PC-9 (cell line): ENCODE measurements around the gene DPYSL4. TPM values are rescaled to one million over a fixed set of nuclear protein-coding genes. Genes with fewer than 3 reads are reported as not detected.

Experiments
- BruUV-seq: library from RNA; stranded (reverse); fragments of 400-500 nt; replicated peaks from 2 replicates; lab custom pipeline; 2021; lab: Mats Ljungman, UMichigan
- CTCF ChIA-PET: fragments of 300-600 bp; sonication (Branson Sonifier 250); formaldehyde crosslinking; loops from one replicate; lab custom pipeline; 2022; ENCODE audit warnings: antibody characterized with exemption; lab: Charles Lee
- POLR2A ChIA-PET: fragments of 300-600 bp; sonication (Branson Sonifier 250); formaldehyde crosslinking; loops from one replicate; lab custom pipeline; 2022; ENCODE audit warnings: antibody characterized with exemption; ENCODE audit not compliant: unreplicated experiment; lab: Charles Lee
- DNase-seq, 2 experiments: peaks; one replicate each; pipeline versions ENCODE4 v3.0.0 to v3.0.0-alpha.2; 2015 to 2022; ENCODE audit warnings: mixed read lengths in 1 of 2
- H2AFZ ChIP-seq: fragments of 200-600 bp; sonication (generic); 2 replicates; pipeline ENCODE4 v1.8.1; 2017; ENCODE audit warnings: antibody characterized with exemption
- H3F3A ChIP-seq: fragments of 200-600 bp; sonication (generic); 2 replicates; pipeline ENCODE4 v1.8.1; 2017; ENCODE audit warnings: antibody characterized with exemption, mild to moderate bottlenecking, low read depth; ENCODE audit not compliant: insufficient read depth
- H3K27ac ChIP-seq: fragments of 200-600 bp; sonication (generic); 2 replicates; pipeline ENCODE4 v1.6.1; 2016; ENCODE audit warnings: mixed run types
- H3K27me3 ChIP-seq: fragments of 200-600 bp; sonication (generic); 2 replicates; pipeline ENCODE4 v1.6.1; 2016; ENCODE audit warnings: low read depth, mixed run types; ENCODE audit not compliant: insufficient read depth
- H3K36me3 ChIP-seq: fragments of 200-600 bp; sonication (generic); 2 replicates; pipeline ENCODE4 v1.6.1; 2016; ENCODE audit warnings: low read depth, mixed run types
- H3K4me1 ChIP-seq: fragments of 200-600 bp; sonication (generic); replicated peaks from 2 replicates; pipeline ENCODE4 v1.6.1; 2016; ENCODE audit warnings: mixed run types; ENCODE audit not compliant: insufficient read depth
- H3K4me2 ChIP-seq: fragments of 200-600 bp; sonication (generic); 2 replicates; pipeline ENCODE4 v1.6.1; 2017; ENCODE audit warnings: mixed run types
- H3K4me3 ChIP-seq: fragments of 200-600 bp; sonication (generic); 2 replicates; pipeline ENCODE4 v1.6.1; 2016; ENCODE audit warnings: mixed run types
- H3K79me2 ChIP-seq: fragments of 200-600 bp; sonication (generic); 2 replicates; pipeline ENCODE4 v1.6.1; 2017; ENCODE audit warnings: low read depth, mixed run types
- H3K9me2 ChIP-seq: fragments of 200-600 bp; sonication (generic); 2 replicates; pipeline ENCODE4 v1.8.1; 2017; ENCODE audit warnings: mild to moderate bottlenecking; ENCODE audit not compliant: insufficient read depth
- H3K9me3 ChIP-seq: fragments of 200-600 bp; sonication (generic); 2 replicates; pipeline ENCODE4 v1.8.1; 2016; ENCODE audit warnings: low read depth; ENCODE audit not compliant: insufficient read depth
- H4K20me1 ChIP-seq: fragments of 200-600 bp; sonication (generic); 2 replicates; pipeline ENCODE4 v1.8.1; 2017; ENCODE audit not compliant: insufficient read depth
- EZH2 ChIP-seq: fragments of 200-600 bp; sonication (generic); IDR thresholded peaks from 2 replicates; pipeline ENCODE4 v1.8.0; 2017; ENCODE audit warnings: antibody characterized with exemption, low read depth
- intact Hi-C: fragments of 100-400 bp; cut with micrococcal nuclease; formaldehyde crosslinking; loops from one replicate; pipeline ENCODE4 v1.10.0; 2022; ENCODE audit not compliant: unreplicated experiment
- total RNA-seq: library from RNA; stranded (reverse); gene quantifications from 2 replicates; pipeline ENCODE4 v1.2.3, GENCODE V29; 2021
- TF ChIP-seq, protein P1 (sequence below): fragments of 200-600 bp; sonication (generic); conservative IDR thresholded peaks from 2 replicates; pipeline ENCODE4 v1.6.1; 2017; ENCODE audit warnings: mixed run types, antibody characterized with exemption, mild to moderate bottlenecking, moderate library complexity

The DPYSL4 gene
- total RNA-seq, 1 experiment from 2014 or later = 4.8 TPM

DNA sequence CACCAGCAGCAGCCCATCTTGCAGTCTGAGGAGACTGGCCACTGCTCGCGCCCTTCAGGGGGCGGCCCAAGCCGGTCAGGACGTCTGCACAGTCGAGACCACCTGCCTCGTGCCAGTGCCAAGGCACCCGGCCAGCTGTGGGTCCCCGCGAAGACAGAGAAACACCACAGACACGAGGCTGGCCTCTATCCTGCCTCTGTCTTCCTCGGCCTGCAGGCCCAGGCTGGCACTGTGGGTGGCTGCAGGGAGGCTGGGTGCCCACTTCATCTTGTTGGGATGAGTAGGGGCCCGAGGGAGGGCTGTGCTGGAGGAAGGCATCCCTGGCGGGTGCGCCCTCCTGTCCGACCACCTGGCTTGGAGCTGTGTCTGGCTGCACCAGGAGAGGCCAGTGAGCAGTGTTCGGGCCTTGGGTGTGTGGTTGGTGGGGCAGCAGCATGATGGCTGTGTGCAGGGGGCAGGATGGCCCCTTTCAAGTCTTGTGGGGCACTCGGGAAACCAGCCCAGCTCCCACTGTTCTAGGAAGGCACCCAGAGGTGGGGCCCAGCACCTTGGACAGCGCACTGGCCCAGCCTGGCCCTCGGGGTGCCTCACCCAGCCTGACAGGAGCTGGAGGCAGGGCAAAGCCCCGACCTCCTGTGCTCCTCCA is 7.3 kb downstream of the DPYSL4 start:
- intact Hi-C loops = no loop called here
- no peak overlapping the region for H3K27ac ChIP-seq
- H3K4me3 ChIP-seq = no peak overlapping the region
- no peaks in the 10 kb centered on the region for H3K9me2 ChIP-seq
- no peak overlapping the region for H3K4me2 ChIP-seq
- BruUV-seq = no TSS peak
- TF ChIP-seq, protein P1, sequence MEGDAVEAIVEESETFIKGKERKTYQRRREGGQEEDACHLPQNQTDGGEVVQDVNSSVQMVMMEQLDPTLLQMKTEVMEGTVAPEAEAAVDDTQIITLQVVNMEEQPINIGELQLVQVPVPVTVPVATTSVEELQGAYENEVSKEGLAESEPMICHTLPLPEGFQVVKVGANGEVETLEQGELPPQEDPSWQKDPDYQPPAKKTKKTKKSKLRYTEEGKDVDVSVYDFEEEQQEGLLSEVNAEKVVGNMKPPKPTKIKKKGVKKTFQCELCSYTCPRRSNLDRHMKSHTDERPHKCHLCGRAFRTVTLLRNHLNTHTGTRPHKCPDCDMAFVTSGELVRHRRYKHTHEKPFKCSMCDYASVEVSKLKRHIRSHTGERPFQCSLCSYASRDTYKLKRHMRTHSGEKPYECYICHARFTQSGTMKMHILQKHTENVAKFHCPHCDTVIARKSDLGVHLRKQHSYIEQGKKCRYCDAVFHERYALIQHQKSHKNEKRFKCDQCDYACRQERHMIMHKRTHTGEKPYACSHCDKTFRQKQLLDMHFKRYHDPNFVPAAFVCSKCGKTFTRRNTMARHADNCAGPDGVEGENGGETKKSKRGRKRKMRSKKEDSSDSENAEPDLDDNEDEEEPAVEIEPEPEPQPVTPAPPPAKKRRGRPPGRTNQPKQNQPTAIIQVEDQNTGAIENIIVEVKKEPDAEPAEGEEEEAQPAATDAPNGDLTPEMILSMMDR = no peak
- no peak for TF ChIP-seq EZH2
- no peaks in the 10 kb centered on the region for H4K20me1 ChIP-seq
- no peaks in the 10 kb centered on the region for H3K27me3 ChIP-seq
- no peaks in the 10 kb centered on the region for H3F3A ChIP-seq
- H3K4me1 ChIP-seq = no peaks in the 10 kb centered on the region
- peak in 1 of 2 experiments; percentile 15 for DNase-seq
- no peaks in the 10 kb centered on the region for H3K79me2 ChIP-seq
- H3K36me3 ChIP-seq = no peaks in the 10 kb centered on the region
- ChIA-PET POLR2A (no interaction called here), CTCF (no interaction called here)
- no peak overlapping the region for H2AFZ ChIP-seq
- H3K9me3 ChIP-seq = no peaks in the 10 kb centered on the region

DNA sequence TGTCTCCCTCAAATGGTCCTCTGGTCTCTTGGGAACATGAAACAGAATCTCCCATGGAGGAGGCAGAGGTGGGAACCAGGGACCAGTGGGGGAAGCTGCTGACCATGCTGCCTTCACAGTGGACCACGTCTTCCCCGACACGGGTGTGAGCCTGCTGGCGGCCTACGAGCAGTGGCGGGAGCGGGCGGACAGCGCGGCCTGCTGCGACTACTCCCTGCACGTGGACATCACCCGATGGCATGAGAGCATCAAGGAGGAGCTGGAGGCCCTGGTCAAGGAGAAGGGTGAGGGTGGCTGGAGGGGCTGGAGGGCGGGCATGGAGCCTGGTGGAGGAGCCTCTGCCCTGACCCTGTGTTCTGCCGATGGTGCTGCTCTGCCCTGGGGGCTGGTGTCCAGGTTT is 8.0 kb downstream of the DPYSL4 start:
- Histone ChIP-seq H3K9me3 (no peaks in the 10 kb centered on the region), H3K27me3 (no peaks in the 10 kb centered on the region), H3K4me3 (no peak overlapping the region), H3K9me2 (no peaks in the 10 kb centered on the region), H3K79me2 (no peaks in the 10 kb centered on the region), H3F3A (no peaks in the 10 kb centered on the region), H2AFZ (no peak overlapping the region), H3K36me3 (no peaks in the 10 kb centered on the region), H3K27ac (no peak overlapping the region), H3K4me1 (no peaks in the 10 kb centered on the region), H4K20me1 (no peaks in the 10 kb centered on the region), H3K4me2 (no peak overlapping the region)
- CTCF ChIA-PET = no interaction called here
- TF ChIP-seq, protein P1 = no peak
- TF ChIP-seq EZH2 = no peak
- intact Hi-C loops = no loop called here
- no TSS peak for BruUV-seq
- DNase-seq = no peak
- POLR2A ChIA-PET = no interaction called here

DNA sequence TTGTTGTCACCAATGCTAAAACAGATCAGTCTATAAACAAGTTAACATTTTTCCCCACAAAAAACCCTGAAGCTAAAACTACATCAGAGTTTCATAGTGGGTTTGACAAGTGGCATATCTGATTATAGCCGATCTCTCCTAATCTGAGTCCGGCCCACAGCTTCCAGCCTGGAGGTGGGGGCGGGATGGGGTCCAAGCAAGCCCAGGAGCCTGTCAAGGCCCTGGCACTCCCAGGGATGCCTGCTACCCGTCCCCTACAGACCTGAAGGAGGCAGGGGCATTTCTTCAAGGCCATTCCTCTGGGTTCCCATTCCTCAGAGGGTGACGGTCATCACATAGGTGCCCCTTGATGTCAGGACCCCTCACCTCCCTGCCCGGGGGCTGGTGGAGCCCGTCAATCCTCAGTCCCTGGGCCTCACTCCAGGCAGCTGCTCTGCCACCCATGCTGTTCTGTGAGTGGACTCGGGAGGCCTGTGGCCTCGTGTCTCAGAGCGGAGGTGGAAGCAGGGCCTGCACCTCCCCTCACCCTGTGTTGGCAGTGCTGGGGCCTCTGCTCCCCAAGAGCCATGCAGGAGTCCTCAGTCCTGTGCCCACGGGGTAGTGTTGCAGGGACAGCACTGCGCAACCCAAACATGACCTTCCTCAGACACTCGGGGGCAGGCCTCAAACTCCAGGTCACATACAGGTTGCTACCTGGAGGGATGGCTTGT is 8.8 kb downstream of the DPYSL4 start:
- no peak for TF ChIP-seq EZH2
- TF ChIP-seq, protein P1 = no peak
- BruUV-seq = no TSS peak
- CTCF ChIA-PET = no interaction called here
- Histone ChIP-seq H3K4me1 (no peaks in the 10 kb centered on the region), H2AFZ (no peak overlapping the region), H3K4me3 (no peak overlapping the region), H3K9me2 (no peaks in the 10 kb centered on the region), H3K79me2 (no peaks in the 10 kb centered on the region), H3K27me3 (no peaks in the 10 kb centered on the region), H3F3A (no peaks in the 10 kb centered on the region), H3K4me2 (no peak overlapping the region), H4K20me1 (no peaks in the 10 kb centered on the region), H3K36me3 (no peaks in the 10 kb centered on the region), H3K9me3 (no peaks in the 10 kb centered on the region), H3K27ac (no peak overlapping the region)
- no peak for DNase-seq
- intact Hi-C loops = no loop called here
- POLR2A ChIA-PET = no interaction called here
